ENCODE results near the gene HMGN2.
"Not testable (repeated sequence)": the region's sequence is repeated elsewhere in the genome, so short reads cannot be mapped to it uniquely, and the experiment has no call there.

DNA sequence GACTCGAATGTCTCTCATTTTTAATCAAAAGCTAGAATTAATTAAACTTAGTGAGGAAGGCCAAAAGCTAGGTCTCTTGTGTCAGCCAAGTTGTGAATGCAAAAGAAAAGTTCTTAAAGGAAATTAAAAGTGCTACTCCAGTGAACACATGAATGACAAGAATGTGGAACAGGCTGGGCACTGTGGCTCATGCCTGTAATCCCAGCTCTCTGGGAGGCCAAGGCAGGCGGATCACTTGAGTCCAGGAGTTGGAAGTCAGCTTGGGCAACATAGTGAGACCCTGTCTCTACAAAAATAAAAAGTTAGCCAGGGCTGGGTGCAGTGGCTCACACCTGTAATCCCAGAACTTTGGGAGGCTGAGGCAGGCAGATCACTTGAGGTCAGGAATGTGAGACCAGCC lies 38.5 kb downstream of the HMGN2 start:
- TF ChIP-seq, protein P1, sequence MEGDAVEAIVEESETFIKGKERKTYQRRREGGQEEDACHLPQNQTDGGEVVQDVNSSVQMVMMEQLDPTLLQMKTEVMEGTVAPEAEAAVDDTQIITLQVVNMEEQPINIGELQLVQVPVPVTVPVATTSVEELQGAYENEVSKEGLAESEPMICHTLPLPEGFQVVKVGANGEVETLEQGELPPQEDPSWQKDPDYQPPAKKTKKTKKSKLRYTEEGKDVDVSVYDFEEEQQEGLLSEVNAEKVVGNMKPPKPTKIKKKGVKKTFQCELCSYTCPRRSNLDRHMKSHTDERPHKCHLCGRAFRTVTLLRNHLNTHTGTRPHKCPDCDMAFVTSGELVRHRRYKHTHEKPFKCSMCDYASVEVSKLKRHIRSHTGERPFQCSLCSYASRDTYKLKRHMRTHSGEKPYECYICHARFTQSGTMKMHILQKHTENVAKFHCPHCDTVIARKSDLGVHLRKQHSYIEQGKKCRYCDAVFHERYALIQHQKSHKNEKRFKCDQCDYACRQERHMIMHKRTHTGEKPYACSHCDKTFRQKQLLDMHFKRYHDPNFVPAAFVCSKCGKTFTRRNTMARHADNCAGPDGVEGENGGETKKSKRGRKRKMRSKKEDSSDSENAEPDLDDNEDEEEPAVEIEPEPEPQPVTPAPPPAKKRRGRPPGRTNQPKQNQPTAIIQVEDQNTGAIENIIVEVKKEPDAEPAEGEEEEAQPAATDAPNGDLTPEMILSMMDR (IDR thresholded peaks at IDR 0.05), result not testable (repeated sequence)
- not testable (repeated sequence) for TF ChIP-seq POLR2A (IDR thresholded peaks at IDR 0.05)
